Immature natural killer cell (primary cell): ENCODE measurements around the gene GLE1. TPM values are rescaled to one million over a fixed set of nuclear protein-coding genes. Genes with fewer than 3 reads are reported as not detected.
"Not testable (repeated sequence)": the region's sequence is repeated elsewhere in the genome, so short reads cannot be mapped to it uniquely, and the experiment has no call there.

Experiments used
- DNase-seq, 3 donors: peaks; one replicate each; pipeline ENCODE4 v3.0.0; 2022; ENCODE audit warnings: mixed read lengths in 1 of 3
- H3K27ac Mint-ChIP-seq, 6 donors: one replicate each; pipeline ENCODE4 v1.8.0; 2020; ENCODE audit warnings: mixed read lengths in 6 of 6, mild to moderate bottlenecking in 5 of 6, inconsistent platforms in 4 of 6, moderate library complexity in 3 of 6
- H3K27me3 Mint-ChIP-seq, 3 donors: one replicate each; pipeline ENCODE4 v1.8.0; 2020 to 2021; ENCODE audit warnings: low read depth in 3 of 3, mild to moderate bottlenecking in 3 of 3, mixed read lengths in 3 of 3, moderate library complexity in 3 of 3, inconsistent platforms in 1 of 3
- H3K36me3 Mint-ChIP-seq, 3 donors: one replicate each; pipeline ENCODE4 v1.8.0; 2020; ENCODE audit warnings: mixed read lengths in 3 of 3, inconsistent platforms in 2 of 3, mild to moderate bottlenecking in 2 of 3
- H3K4me1 Mint-ChIP-seq, 2 donors: one replicate each; pipeline ENCODE4 v1.8.0; 2020; ENCODE audit warnings: inconsistent platforms in 2 of 2, mild to moderate bottlenecking in 2 of 2, mixed read lengths in 2 of 2, moderate library complexity in 1 of 2
- H3K4me3 Mint-ChIP-seq, 5 donors: one replicate each; pipeline ENCODE4 v1.8.0; 2020; ENCODE audit warnings: mild to moderate bottlenecking in 5 of 5, mixed read lengths in 5 of 5, inconsistent platforms in 3 of 5, moderate library complexity in 3 of 5
- H3K9me3 Mint-ChIP-seq, 6 donors: one replicate each; pipeline ENCODE4 v1.8.0; 2020; ENCODE audit warnings: mild to moderate bottlenecking in 6 of 6, mixed read lengths in 6 of 6, inconsistent platforms in 4 of 6, moderate library complexity in 3 of 6
- polyA plus RNA-seq, 3 donors: library from polyadenylated mRNA; unstranded; fragments of 300-500 nt; fragmentation: Illumina TruSeq; gene quantifications; one replicate each; pipeline ENCODE4 v1.2.3, GENCODE V29; 2021

Gene GLE1
- polyA plus RNA-seq, 3 donors from 2014 or later, result 17.4 to 49.3 (median 22.8) TPM

GRCh38 chr9:128568470-128569078 lies 64.1 kb downstream of the GLE1 start:
- H3K4me1 Mint-ChIP-seq, result peaks cover 8 to 43% of the 10 kb centered on the region in 2 donors

GRCh38 chr9:128575469-128575868 lies 71.0 kb downstream of the GLE1 start:
- peak overlapping the region in 1 of 6 donors; percentile 24 for H3K27ac Mint-ChIP-seq

More at GRCh38 chr9:128568470-128569078, 64.1 kb downstream of the GLE1 start:
- Mint-ChIP-seq H3K27me3 (no peaks in the 10 kb centered on the region), H3K9me3 (no peaks in the 10 kb centered on the region), H3K36me3 (peaks cover 10 to 26% (median 24%) of the 10 kb centered on the region in 3 donors), H3K4me3 (no peak overlapping the region), H3K27ac (peak overlapping the region in 1 of 6 donors; percentile 43)
- DNase-seq, result no peak

GRCh38 chr9:128575916-128576315 lies 71.4 kb downstream of the GLE1 start:
- Mint-ChIP-seq H3K4me3 (no peak overlapping the region), H3K4me1 (peaks cover 2 to 6% of the 10 kb centered on the region in 2 donors), H3K27me3 (no peaks in the 10 kb centered on the region), H3K36me3 (peaks cover 29 to 58% (median 31%) of the 10 kb centered on the region in 3 donors), H3K9me3 (no peaks in the 10 kb centered on the region), H3K27ac (no peak overlapping the region)
- no peak for DNase-seq

More at GRCh38 chr9:128575469-128575868, 71.0 kb downstream of the GLE1 start:
- no peak overlapping the region for H3K4me3 Mint-ChIP-seq
- H3K4me1 Mint-ChIP-seq, result peaks cover 2 to 6% of the 10 kb centered on the region in 2 donors
- no peaks in the 10 kb centered on the region for H3K9me3 Mint-ChIP-seq
- DNase-seq, result no peak
- H3K27me3 Mint-ChIP-seq, result no peaks in the 10 kb centered on the region
- peaks cover 29 to 54% (median 31%) of the 10 kb centered on the region in 3 donors for H3K36me3 Mint-ChIP-seq

- DNase-seq, result no peak
- Mint-ChIP-seq H3K36me3 (peaks cover 29 to 65% (median 31%) of the 10 kb centered on the region in 3 donors), H3K27ac (peak overlapping the region in 1 of 6 donors; percentile 53), H3K9me3 (no peaks in the 10 kb centered on the region), H3K4me3 (no peak overlapping the region), H3K4me1 (peaks cover under 1 to 6% of the 10 kb centered on the region in 2 donors), H3K27me3 (no peaks in the 10 kb centered on the region)
Observed at GRCh38 chr9:128577206-128577605, 72.7 kb downstream of the GLE1 start.

GRCh38 chr9:128579194-128579593 lies 74.7 kb downstream of the GLE1 start:
- H3K36me3 Mint-ChIP-seq, result peaks cover 39 to 83% (median 44%) of the 10 kb centered on the region in 3 donors
- H3K4me1 Mint-ChIP-seq, result no peaks in the 10 kb centered on the region
- H3K27me3 Mint-ChIP-seq, result no peaks in the 10 kb centered on the region
- H3K4me3 Mint-ChIP-seq, result no peak overlapping the region
- no peaks in the 10 kb centered on the region for H3K9me3 Mint-ChIP-seq
- DNase-seq, result no peak
- peak overlapping the region in 3 of 6 donors; percentile 20 to 45 (median 31) for H3K27ac Mint-ChIP-seq

- Mint-ChIP-seq H3K4me1 (no peaks in the 10 kb centered on the region), H3K9me3 (no peaks in the 10 kb centered on the region), H3K36me3 (peaks cover 35 to 84% (median 53%) of the 10 kb centered on the region in 3 donors), H3K27me3 (no peaks in the 10 kb centered on the region), H3K27ac (peak overlapping the region in 1 of 6 donors; percentile 34), H3K4me3 (no peak overlapping the region)
- DNase-seq, result no peak
Observed at GRCh38 chr9:128580731-128581130, 76.2 kb downstream of the GLE1 start.

- not testable (repeated sequence) for H3K27me3 Mint-ChIP-seq, DNase-seq, H3K9me3 Mint-ChIP-seq, H3K4me3 Mint-ChIP-seq, H3K4me1 Mint-ChIP-seq
- Mint-ChIP-seq H3K27ac (peak overlapping the region in 1 of 6 donors; percentile 13), H3K36me3 (peaks cover 22 to 70% (median 43%) of the 10 kb centered on the region in 3 donors)
Observed at GRCh38 chr9:128585155-128585554, 80.6 kb downstream of the GLE1 start.

- H3K36me3 Mint-ChIP-seq, result peaks cover 29 to 66% (median 51%) of the 10 kb centered on the region in 3 donors
- not testable (repeated sequence) for H3K9me3 Mint-ChIP-seq, H3K4me1 Mint-ChIP-seq, H3K4me3 Mint-ChIP-seq, H3K27me3 Mint-ChIP-seq, DNase-seq
- peak overlapping the region in 3 of 6 donors; percentile 37 to 62 (median 53) for H3K27ac Mint-ChIP-seq
Observed at GRCh38 chr9:128586934-128587333, 82.4 kb downstream of the GLE1 start.

- Mint-ChIP-seq H3K4me1 (no peaks in the 10 kb centered on the region), H3K27ac (peak overlapping the region in 4 of 6 donors; percentile 14 to 62 (median 45)), H3K4me3 (no peak overlapping the region), H3K27me3 (no peaks in the 10 kb centered on the region), H3K9me3 (no peaks in the 10 kb centered on the region), H3K36me3 (peaks cover 31 to 63% (median 47%) of the 10 kb centered on the region in 3 donors)
- DNase-seq, result no peak
Observed at GRCh38 chr9:128587453-128587852, 82.9 kb downstream of the GLE1 start.

- Mint-ChIP-seq H3K4me3 (no peak overlapping the region), H3K4me1 (no peaks in the 10 kb centered on the region), H3K9me3 (no peaks in the 10 kb centered on the region), H3K36me3 (peaks cover 25 to 60% (median 39%) of the 10 kb centered on the region in 3 donors), H3K27me3 (no peaks in the 10 kb centered on the region), H3K27ac (no peak overlapping the region)
- no peak for DNase-seq
Observed at GRCh38 chr9:128588581-128589233, 84.2 kb downstream of the GLE1 start.

Other genes starting within 250 kb of the GLE1 start
- 10 to 100 TPM in 1 of 3 donors, 1 to 10 TPM in 2; 4.3 to 11.7 (median 4.9) TPM for gene GOLGA2, start 228.7 kb upstream of the GLE1 start, polyA plus RNA-seq
- gene SWI5, start 228.4 kb upstream of the GLE1 start, polyA plus RNA-seq, result 10 to 100 TPM; 20.9 to 23.3 (median 21.5) TPM
- 10 to 100 TPM; 19.9 to 32.0 (median 25.7) TPM for gene TRUB2, start 182.3 kb upstream of the GLE1 start, polyA plus RNA-seq
- 10 to 100 TPM; 34.1 to 52.3 (median 44.1) TPM for gene COQ4, start 181.9 kb upstream of the GLE1 start, polyA plus RNA-seq
- 10 to 100 TPM in 1 of 3 donors, 1 to 10 TPM in 2; 5.9 to 12.7 (median 7.4) TPM for gene SLC27A4, start 164.2 kb upstream of the GLE1 start, polyA plus RNA-seq
- gene URM1, start 133.3 kb upstream of the GLE1 start, polyA plus RNA-seq, result 10 to 100 TPM; 52.6 to 70.1 (median 61.5) TPM
- 10 to 100 TPM in 2 of 3 donors, 1 to 10 TPM in 1; 9.1 to 20.7 (median 10.2) TPM for gene CERCAM, start 83.9 kb upstream of the GLE1 start, polyA plus RNA-seq
- gene ODF2, start 48.7 kb upstream of the GLE1 start, polyA plus RNA-seq, result 10 to 100 TPM in 2 of 3 donors, 1 to 10 TPM in 1; 5.6 to 37.2 (median 12.9) TPM
- gene SPTAN1, start 47.9 kb downstream of the GLE1 start, polyA plus RNA-seq, result 100 to 1,000 TPM in 1 of 3 donors, 10 to 100 TPM in 1, 1 to 10 TPM in 1; 4.8 to 112 (median 25.5) TPM
- 10 to 100 TPM in 1 of 3 donors, 1 to 10 TPM in 2; 1.6 to 10.8 (median 4.7) TPM for gene DYNC2I2, start 152.1 kb downstream of the GLE1 start, polyA plus RNA-seq
- gene SET, start 184.5 kb downstream of the GLE1 start, polyA plus RNA-seq, result 100 to 1,000 TPM; 151 to 233 (median 232) TPM
- gene PKN3, start 197.8 kb downstream of the GLE1 start, polyA plus RNA-seq, result 1 to 10 TPM; 2.1 to 3.9 (median 2.9) TPM
- 10 to 100 TPM; 63.7 to 76.6 (median 66.6) TPM for gene ZDHHC12, start 219.4 kb downstream of the GLE1 start, polyA plus RNA-seq